ENCODE measurements around the gene CAMK4. TPM values are rescaled to one million over a fixed set of nuclear protein-coding genes. Genes with fewer than 3 reads are reported as not detected.
"Not testable (repeated sequence)": the region's sequence is repeated elsewhere in the genome, so short reads cannot be mapped to it uniquely, and the experiment has no call there.

The CAMK4 gene
- total and polyA plus RNA-seq, 9 donors = 0.36 to 5.0 (median 1.4) TPM

DNA sequence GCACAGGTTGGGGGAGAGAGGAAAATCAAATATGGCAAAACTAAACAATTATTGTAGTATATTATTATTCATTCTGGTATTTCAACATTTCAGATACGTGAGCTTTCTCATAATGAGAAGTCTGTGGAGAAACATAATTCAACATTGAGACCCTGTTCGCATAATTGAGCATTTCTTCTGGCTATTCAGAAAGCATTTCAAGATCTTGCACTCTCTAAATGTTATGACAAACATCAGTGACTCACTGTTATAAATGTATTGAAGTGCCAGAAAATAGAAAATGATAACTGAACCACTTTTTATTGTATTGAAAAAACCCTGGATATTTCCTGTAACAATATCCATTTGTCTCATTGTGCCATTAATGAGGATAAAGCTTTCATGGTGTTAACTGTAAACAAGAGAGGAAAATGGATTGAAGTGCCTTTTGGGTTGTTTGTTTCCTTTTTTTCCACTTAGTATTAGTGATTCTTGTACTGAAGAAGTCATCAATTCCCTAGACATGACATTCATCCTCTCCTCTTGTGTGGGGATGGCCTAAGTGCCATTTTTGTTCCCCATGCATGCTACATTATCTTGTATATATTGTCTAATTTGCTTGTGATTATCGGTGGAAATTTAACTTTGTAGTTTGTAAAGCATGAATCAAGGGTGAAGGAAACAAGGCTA, 124.6 kb downstream of the CAMK4 start:
- Histone ChIP-seq H3K27me3 (no peaks in the 10 kb centered on the region), H3K4me1 (ENCODE audit: insufficient read depth) (no peaks in the 10 kb centered on the region), H3K9me3 (no peaks in the 10 kb centered on the region), H3K27ac (no peak overlapping the region), H3K36me3 (no peaks in the 10 kb centered on the region), H3K4me3 (no peak overlapping the region)
- no peak for TF ChIP-seq EP300 (IDR thresholded peaks at IDR 0.05)
- no peak for TF ChIP-seq POLR2A (IDR thresholded peaks at IDR 0.05)
- TF ChIP-seq, protein P1, sequence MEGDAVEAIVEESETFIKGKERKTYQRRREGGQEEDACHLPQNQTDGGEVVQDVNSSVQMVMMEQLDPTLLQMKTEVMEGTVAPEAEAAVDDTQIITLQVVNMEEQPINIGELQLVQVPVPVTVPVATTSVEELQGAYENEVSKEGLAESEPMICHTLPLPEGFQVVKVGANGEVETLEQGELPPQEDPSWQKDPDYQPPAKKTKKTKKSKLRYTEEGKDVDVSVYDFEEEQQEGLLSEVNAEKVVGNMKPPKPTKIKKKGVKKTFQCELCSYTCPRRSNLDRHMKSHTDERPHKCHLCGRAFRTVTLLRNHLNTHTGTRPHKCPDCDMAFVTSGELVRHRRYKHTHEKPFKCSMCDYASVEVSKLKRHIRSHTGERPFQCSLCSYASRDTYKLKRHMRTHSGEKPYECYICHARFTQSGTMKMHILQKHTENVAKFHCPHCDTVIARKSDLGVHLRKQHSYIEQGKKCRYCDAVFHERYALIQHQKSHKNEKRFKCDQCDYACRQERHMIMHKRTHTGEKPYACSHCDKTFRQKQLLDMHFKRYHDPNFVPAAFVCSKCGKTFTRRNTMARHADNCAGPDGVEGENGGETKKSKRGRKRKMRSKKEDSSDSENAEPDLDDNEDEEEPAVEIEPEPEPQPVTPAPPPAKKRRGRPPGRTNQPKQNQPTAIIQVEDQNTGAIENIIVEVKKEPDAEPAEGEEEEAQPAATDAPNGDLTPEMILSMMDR (IDR thresholded peaks at IDR 0.05) = no peak
- 58 to 83% (median 68%) methylated on average over 3 of the region's 3 CpGs for WGBS, 3 donors
- intact Hi-C loops (cut with DNase I) = no loop called here
- DNase-seq = no peak

DNA sequence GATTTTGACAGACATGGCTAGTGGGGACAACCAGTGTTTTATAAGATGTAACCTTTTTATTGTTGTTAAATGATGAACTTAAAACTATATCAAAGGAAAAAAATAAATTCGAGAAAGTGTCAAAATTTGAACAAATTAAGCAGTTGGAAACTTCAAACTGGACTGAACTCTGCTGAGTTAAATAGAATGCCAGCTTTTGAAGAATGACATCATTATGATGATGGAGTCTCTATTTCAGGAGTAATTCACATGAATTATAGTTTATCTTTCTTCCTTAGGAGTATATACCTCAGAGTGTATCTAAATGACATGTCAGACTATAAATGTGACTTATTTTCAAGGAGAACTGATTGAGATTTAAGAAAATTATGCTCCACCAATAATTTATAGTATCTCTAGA, 125.2 kb downstream of the CAMK4 start:
- no peak for TF ChIP-seq POLR2A (IDR thresholded peaks at IDR 0.05)
- TF ChIP-seq EP300 (IDR thresholded peaks at IDR 0.05) = no peak
- TF ChIP-seq, protein P1 (IDR thresholded peaks at IDR 0.05) = no peak
- Histone ChIP-seq H3K9me3 (no peaks in the 10 kb centered on the region), H3K4me3 (no peak overlapping the region), H3K4me1 (ENCODE audit: insufficient read depth) (no peaks in the 10 kb centered on the region), H3K27ac (no peak overlapping the region), H3K36me3 (no peaks in the 10 kb centered on the region), H3K27me3 (no peaks in the 10 kb centered on the region)
- DNase-seq = no peak
- 85 to 95% (median 90%) methylated on average over 1 of the region's 1 CpG for WGBS, 3 donors
- intact Hi-C loops (cut with DNase I) = no loop called here

DNA sequence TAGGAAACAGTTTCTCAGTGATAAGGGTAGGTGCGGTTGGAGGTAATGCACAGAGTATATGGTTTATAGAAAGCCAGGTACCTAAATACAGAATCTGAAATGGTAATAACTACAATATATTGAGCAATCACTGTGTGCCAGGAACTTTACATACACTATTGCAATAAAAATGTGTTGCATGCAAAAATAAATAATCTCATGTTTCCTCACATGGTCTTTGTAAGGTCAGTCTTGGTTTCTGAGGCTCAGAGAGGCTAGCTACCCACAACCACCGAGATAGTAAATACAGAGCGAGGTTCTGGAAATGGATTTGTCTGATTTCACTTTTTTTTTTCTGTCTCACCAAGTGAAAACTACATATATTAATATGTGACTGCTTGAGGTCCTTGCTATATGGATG, 128.9 kb downstream of the CAMK4 start:
- no peaks in the 10 kb centered on the region for H3K9me3 ChIP-seq
- 85 to 91% (median 90%) methylated on average over 3 of the region's 3 CpGs for WGBS, 3 donors
- DNase-seq = no peak
- no peaks in the 10 kb centered on the region for H3K27me3 ChIP-seq
- H3K4me1 ChIP-seq (ENCODE audit: insufficient read depth) = no peaks in the 10 kb centered on the region
- intact Hi-C loops (cut with DNase I) = no loop called here
- TF ChIP-seq POLR2A (IDR thresholded peaks at IDR 0.05) = no peak
- TF ChIP-seq, protein P1 (IDR thresholded peaks at IDR 0.05) = no peak
- no peak for TF ChIP-seq EP300 (IDR thresholded peaks at IDR 0.05)
- H3K4me3 ChIP-seq = no peak overlapping the region
- H3K36me3 ChIP-seq = no peaks in the 10 kb centered on the region
- no peak overlapping the region for H3K27ac ChIP-seq

DNA sequence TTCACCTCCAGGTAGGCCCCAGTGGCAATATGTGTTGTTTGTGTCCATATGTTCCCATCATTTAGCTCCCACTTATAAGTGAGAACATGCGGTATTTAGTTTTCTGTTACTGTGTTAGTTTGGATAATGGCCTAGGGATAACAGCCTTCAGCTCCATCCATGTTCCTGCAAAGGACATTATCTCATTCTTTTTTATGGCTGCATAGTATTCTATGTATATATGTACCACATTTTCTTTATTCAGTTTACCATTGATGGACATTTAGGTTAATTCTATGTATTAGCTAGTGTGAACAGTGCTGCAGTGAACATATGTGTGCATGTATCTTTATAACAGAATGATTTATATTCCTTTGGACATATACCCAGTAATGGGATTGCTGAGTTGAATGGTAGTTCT, 134.5 kb downstream of the CAMK4 start:
- 0 to 2% (median 0%) methylated on average over 1 of the region's 1 CpG for WGBS, 3 donors
- H3K36me3 ChIP-seq; H3K27ac ChIP-seq; H3K9me3 ChIP-seq; H3K4me1 ChIP-seq (ENCODE audit: insufficient read depth); DNase-seq; H3K4me3 ChIP-seq; H3K27me3 ChIP-seq; intact Hi-C loops (cut with DNase I): not testable (repeated sequence)

DNA sequence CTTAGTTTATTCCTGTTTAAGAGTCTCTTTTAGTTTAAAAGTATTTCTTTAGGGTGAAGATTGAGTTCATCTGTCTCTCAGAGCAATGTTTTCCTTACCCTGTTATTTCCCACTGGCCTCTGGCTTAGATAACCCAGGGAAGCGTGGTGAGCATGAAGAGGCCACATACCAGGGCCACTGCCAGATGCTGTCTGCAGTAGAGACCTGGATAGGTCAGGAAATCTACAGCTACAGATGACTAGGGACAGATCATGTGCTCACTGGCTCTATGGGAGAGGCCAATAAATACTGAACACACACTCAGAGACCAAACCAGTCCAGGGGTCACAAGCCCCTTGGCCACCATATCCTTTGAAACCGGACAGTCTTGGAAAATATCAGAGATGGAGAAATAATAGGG, 136.0 kb downstream of the CAMK4 start:
- DNase-seq = no peak
- no peak for TF ChIP-seq POLR2A (IDR thresholded peaks at IDR 0.05)
- TF ChIP-seq, protein P1 (IDR thresholded peaks at IDR 0.05) = no peak
- TF ChIP-seq EP300 (IDR thresholded peaks at IDR 0.05) = no peak
- intact Hi-C loops (cut with DNase I) = no loop called here
- no peak overlapping the region for H3K4me3 ChIP-seq
- no peak overlapping the region for H3K27ac ChIP-seq
- no peaks in the 10 kb centered on the region for H3K27me3 ChIP-seq
- no peaks in the 10 kb centered on the region for H3K4me1 ChIP-seq (ENCODE audit: insufficient read depth)
- no peaks in the 10 kb centered on the region for H3K36me3 ChIP-seq
- WGBS, 3 donors = 25 to 56% (median 43%) methylated on average over 2 of the region's 2 CpGs
- H3K9me3 ChIP-seq = no peaks in the 10 kb centered on the region
